GM23248 (cell line): ENCODE results near the gene BEAN1. TPM values are rescaled to one million over a fixed set of nuclear protein-coding genes. Genes with fewer than 3 reads are reported as not detected.

Experiments used
- DNase-seq: peaks from one replicate; pipeline ENCODE4 v3.0.0-alpha.2; 2015
- H2AFZ ChIP-seq: fragments of 200-600 bp; sonication (generic); 2 replicates; pipeline ENCODE4 v1.6.1; 2016; ENCODE audit warnings: antibody characterized with exemption
- H3F3A ChIP-seq: fragments of 200-600 bp; sonication (generic); 2 replicates; pipeline ENCODE4 v1.6.1; 2016; ENCODE audit warnings: mild to moderate bottlenecking, antibody characterized with exemption, mixed run types; ENCODE audit not compliant: insufficient read depth
- H3K27ac ChIP-seq: fragments of 200-600 bp; sonication (generic); 2 replicates; pipeline ENCODE4 v1.5.1; 2016; ENCODE audit warnings: mild to moderate bottlenecking
- H3K27me3 ChIP-seq: fragments of 200-600 bp; sonication (generic); replicated peaks from 2 replicates; pipeline ENCODE4 v1.6.1; 2016; ENCODE audit warnings: mild to moderate bottlenecking; ENCODE audit not compliant: insufficient read depth
- H3K36me3 ChIP-seq: fragments of 200-600 bp; sonication (generic); 2 replicates; pipeline ENCODE4 v1.6.1; 2016; ENCODE audit warnings: low read depth, mild to moderate bottlenecking
- H3K4me1 ChIP-seq: fragments of 200-600 bp; sonication (generic); 2 replicates; pipeline ENCODE4 v1.6.1; 2016; ENCODE audit warnings: mild to moderate bottlenecking; ENCODE audit not compliant: insufficient read depth
- H3K4me2 ChIP-seq: fragments of 200-600 bp; sonication (generic); one replicate; pipeline ENCODE4 v1.6.1; 2016; ENCODE audit warnings: mild to moderate bottlenecking; ENCODE audit not compliant: unreplicated experiment
- H3K4me3 ChIP-seq: fragments of 200-600 bp; sonication (generic); 2 replicates; pipeline ENCODE4 v1.5.1; 2016; ENCODE audit warnings: mild to moderate bottlenecking
- H3K79me2 ChIP-seq: fragments of 200-600 bp; sonication (generic); 2 replicates; pipeline ENCODE4 v1.6.1; 2016; ENCODE audit warnings: mild to moderate bottlenecking; ENCODE audit not compliant: insufficient read depth
- H3K9ac ChIP-seq: fragments of 200-600 bp; sonication (generic); 2 replicates; pipeline ENCODE4 v1.6.1; 2016; ENCODE audit warnings: mild to moderate bottlenecking
- H3K9me2 ChIP-seq: fragments of 200-600 bp; sonication (generic); 2 replicates; pipeline ENCODE4 v1.6.1; 2016; ENCODE audit warnings: mixed run types, mild to moderate bottlenecking, moderate library complexity; ENCODE audit not compliant: insufficient read depth
- H3K9me3 ChIP-seq: fragments of 200-600 bp; sonication (generic); one replicate; pipeline ENCODE4 v1.6.1; 2017; ENCODE audit warnings: low read depth
- H4K20me1 ChIP-seq: fragments of 200-600 bp; sonication (generic); 2 replicates; pipeline ENCODE4 v1.6.0; 2016; ENCODE audit not compliant: insufficient read depth
- EZH2 ChIP-seq: fragments of 200-600 bp; sonication (generic); IDR thresholded peaks from 2 replicates; pipeline ENCODE4 v1.6.1; 2018; ENCODE audit warnings: antibody characterized with exemption, mild to moderate bottlenecking; ENCODE audit not compliant: insufficient read depth, poor library complexity, severe bottlenecking
- EZH2phosphoT487 ChIP-seq: fragments of 200-600 bp; sonication (generic); IDR thresholded peaks from 2 replicates; pipeline ENCODE4 v1.6.1; 2018; ENCODE audit warnings: antibody characterized with exemption, moderate library complexity, mild to moderate bottlenecking, low read depth; ENCODE audit not compliant: insufficient read depth
- WGBS, 2 experiments: methylation state at CpG; one replicate each; pipeline ENCODE4 v1.1.6; 2015 to 2017; ENCODE audit warnings: low lambda C conversion rate in 2 of 2, low coverage in 1 of 2; ENCODE audit errors: missing lambda C conversion rate in 2 of 2; 5-methylcytosine and 5-hydroxymethylcytosine counted together
- in situ Hi-C: fragments of 300-500 bp; cut with MboI; formaldehyde crosslinking; loops from 2 replicates; pipeline ENCODE4 v1.15.0; 2020
- polyA plus RNA-seq: library from polyadenylated mRNA; unstranded; fragments of >200 nt; fragmentation: Nextera tagmentation; extraction: Ambion mirVana; gene quantifications from 2 replicates; pipeline ENCODE4 v1.2.1, GENCODE V29; 2016
- total RNA-seq: library from RNA; depleted of rRNA; stranded (reverse); fragments of >200 nt; shearing (Covaris generic); gene quantifications from 2 replicates; pipeline ENCODE4 v1.2.3, GENCODE V29; 2014

BEAN1 gene
- total and polyA plus RNA-seq, 2 experiments from 2014 or later: 0.32 to 0.50 TPM

DNA sequence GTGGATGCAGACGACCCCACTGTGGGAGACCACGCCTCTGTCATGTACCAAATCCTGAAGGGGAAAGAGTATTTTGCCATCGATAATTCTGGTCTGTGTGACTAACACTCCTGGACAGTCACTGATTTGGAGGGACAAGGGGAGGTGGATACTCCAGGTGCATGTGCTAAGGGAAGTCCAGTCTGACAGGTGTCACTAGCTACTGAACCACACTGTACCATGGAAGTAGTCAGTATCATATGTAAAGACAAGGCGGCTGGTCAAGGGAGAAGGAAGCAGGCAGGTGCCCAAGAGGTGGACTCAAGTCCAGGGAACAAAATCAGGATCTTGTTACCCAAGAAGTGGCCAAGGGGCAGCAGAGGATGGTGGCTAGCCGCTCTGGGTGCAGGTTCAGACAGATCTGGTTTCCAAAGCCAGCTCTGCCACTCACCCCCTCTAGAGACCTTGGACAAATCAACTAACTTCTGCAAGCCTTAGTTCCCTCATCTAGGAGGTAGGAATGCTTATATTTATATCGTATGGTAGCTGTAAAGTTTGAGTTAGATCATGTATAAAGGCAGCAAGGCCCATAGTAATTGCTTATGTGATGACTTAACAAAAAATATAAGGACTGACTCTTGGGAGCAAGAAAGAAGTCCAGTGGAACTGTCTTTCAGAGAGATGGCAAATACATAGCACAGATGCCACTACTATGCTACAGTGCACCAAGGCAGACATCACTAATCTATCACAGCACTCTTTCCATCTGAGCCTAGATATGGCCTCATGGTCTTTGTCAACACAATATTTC lies 38.5 kb upstream of the BEAN1 start:
- Histone ChIP-seq H3K9me2 (no peaks in the 10 kb centered on the region), H3K27me3 (no peaks in the 10 kb centered on the region; the same call in 1 of the 2 replicates), H3K9me3 (no peaks in the 10 kb centered on the region), H3K79me2 (no peaks in the 10 kb centered on the region), H3K4me3 (no peak overlapping the region), H3K36me3 (no peaks in the 10 kb centered on the region), H2AFZ (no peak overlapping the region), H3K27ac (no peak overlapping the region), H4K20me1 (no peaks in the 10 kb centered on the region), H3K4me1 (no peaks in the 10 kb centered on the region), H3K4me2 (no peak overlapping the region), H3F3A (no peaks in the 10 kb centered on the region), H3K9ac (no peak overlapping the region)
- TF ChIP-seq EZH2 (no peak), EZH2phosphoT487 (no peak)
- WGBS, 2 experiments: 57 to 71% methylated on average over 6 of the region's 6 CpGs
- in situ Hi-C loops: no loop called here
- DNase-seq: no peak

DNA sequence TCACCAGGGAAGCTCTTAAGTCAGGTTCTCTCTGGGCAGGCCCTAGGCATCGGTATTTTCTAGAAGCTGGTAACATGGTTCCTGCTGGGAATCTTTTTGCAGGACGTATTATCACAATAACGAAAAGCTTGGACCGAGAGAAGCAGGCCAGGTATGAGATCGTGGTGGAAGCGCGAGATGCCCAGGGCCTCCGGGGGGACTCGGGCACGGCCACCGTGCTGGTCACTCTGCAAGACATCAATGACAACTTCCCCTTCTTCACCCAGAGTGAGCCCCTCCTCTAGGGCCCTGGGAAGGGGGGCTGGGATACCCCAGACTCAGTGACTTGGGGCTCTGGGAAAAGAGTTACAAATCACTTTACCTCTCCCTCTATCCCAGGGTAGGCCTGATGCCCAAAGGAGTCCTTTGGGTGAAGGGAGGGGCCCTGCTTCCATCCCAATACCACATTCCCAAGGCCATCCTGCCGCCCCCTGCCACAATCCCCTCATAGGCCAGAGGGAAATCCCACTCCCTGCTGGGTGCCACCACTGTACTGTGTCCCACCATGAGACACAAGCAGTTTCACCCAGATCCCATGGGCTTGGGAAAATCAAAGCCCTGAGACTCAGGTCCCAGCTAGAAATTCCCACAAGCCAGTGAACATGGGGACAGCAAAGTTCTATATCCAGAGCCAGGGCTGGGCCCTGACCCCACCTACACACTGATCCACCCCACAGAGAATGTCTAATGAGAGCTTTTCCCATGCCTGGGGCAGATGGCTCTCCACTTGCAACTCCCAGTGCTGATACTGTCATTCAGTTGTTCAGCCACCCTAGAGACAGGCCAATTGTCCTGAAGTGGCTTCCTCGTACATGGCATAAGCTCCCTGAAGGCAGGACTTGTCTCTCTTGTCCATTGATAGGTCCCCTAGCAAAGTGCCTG lies 37.6 kb upstream of the BEAN1 start:
- TF ChIP-seq EZH2 (no peak), EZH2phosphoT487 (no peak)
- no peaks in the 10 kb centered on the region for H3K36me3 ChIP-seq
- no peaks in the 10 kb centered on the region; the same call in 1 of the 2 replicates for H3K27me3 ChIP-seq
- no peaks in the 10 kb centered on the region for H3K4me1 ChIP-seq
- WGBS, 2 experiments: 79 to 81% methylated on average over 13 of the region's 13 CpGs
- DNase-seq: no peak
- in situ Hi-C loops: no loop called here
- H3K27ac ChIP-seq: no peak overlapping the region
- no peak overlapping the region for H3K4me3 ChIP-seq
- H3F3A ChIP-seq: no peaks in the 10 kb centered on the region
- no peaks in the 10 kb centered on the region for H3K9me3 ChIP-seq
- no peak overlapping the region for H3K4me2 ChIP-seq
- H2AFZ ChIP-seq: no peak overlapping the region
- H3K79me2 ChIP-seq: no peaks in the 10 kb centered on the region
- H3K9ac ChIP-seq: no peak overlapping the region
- no peaks in the 10 kb centered on the region for H4K20me1 ChIP-seq
- H3K9me2 ChIP-seq: no peaks in the 10 kb centered on the region

DNA sequence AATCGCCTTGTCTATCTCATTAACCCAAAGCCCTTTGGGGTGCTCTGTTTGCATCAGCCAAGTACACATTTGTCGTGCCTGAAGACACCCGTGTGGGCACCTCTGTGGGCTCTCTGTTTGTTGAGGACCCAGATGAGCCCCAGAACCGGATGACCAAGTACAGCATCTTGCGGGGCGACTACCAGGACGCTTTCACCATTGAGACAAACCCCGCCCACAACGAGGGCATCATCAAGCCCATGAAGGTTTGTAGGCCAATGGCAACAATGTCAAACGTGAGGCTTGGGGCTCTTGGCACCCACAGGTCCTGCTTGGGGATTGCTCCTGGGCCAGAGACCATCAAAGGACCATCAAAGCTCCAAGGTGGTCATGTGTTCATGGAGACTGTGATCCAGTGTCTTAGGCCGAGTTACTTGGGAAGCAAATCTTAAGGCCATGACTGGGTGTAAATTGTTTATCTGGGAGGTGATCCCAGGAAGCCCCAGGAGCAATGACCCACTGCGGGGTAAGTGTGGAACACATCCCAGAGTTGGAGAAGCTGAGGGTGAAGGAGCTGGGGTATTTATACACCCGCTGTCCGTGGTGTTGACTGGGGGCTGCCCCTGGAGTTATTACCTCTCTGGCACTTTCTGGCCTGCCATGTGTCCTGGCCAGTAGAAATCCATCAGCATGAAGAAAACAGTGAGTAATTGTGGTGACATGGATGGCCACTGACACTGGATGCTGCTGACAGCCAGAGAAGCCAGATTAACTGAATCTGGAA lies 36.6 kb upstream of the BEAN1 start:
- Histone ChIP-seq H4K20me1 (no peaks in the 10 kb centered on the region), H2AFZ (no peak overlapping the region), H3K4me2 (no peak overlapping the region), H3K36me3 (no peaks in the 10 kb centered on the region), H3K9me2 (no peaks in the 10 kb centered on the region), H3K4me1 (no peaks in the 10 kb centered on the region), H3K9ac (no peak overlapping the region), H3K9me3 (no peaks in the 10 kb centered on the region), H3K79me2 (no peaks in the 10 kb centered on the region), H3K4me3 (no peak overlapping the region), H3K27me3 (no peaks in the 10 kb centered on the region; the same call in 1 of the 2 replicates), H3F3A (no peaks in the 10 kb centered on the region), H3K27ac (no peak overlapping the region)
- no peak for TF ChIP-seq EZH2phosphoT487
- no peak for TF ChIP-seq EZH2
- in situ Hi-C loops: no loop called here
- WGBS, 2 experiments: 75 to 76% methylated on average over 14 of the region's 14 CpGs
- DNase-seq: no peak
